ENCODE measurements around the gene SLCO2A1.

SLCO2A1 gene

DNA sequence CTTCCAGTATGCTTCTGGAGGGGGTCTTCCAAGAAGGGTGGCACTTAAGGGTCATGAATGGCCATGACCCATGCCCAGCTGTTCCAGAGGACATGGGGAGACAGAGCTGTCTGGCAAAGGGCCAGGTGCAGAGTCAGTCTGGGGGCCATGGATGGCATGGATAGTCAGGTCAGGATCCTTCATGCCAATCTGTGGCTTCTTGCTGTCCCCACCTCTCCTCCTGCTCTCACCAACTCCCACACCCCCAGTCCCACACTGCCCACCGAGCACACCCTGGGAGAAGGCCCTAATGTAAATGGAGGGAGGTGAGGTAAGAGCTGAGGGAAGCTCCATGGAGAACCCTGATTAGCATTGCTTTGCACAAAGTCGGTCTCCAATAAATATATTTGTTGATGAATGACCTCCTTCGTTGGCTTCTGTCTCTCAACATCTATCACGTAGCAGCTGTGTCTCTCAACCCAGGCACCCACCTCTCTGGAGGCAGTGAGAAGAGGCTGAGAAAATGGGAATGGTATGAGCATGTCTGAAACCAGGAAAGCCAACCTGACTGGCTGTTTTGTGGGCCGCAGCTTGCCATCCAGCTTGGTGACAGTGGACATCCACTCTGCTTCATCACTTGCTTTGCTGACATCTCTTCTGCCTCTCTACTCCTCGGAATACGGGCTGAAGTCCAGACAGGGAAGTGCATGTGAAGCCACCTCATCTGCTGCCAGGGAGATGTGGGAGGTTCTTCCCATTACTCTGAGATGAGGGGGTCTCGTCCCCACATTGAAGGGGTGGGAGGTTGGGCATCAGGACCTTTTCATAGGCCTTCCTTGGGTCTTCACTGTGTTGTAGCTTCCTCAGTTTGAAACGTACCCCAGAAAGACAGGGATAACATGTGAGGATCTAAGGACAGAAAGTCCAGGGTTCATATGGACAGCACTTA is 96.4 kb downstream of the SLCO2A1 start:
- no peak for DNase-seq (ENCODE audit: low spot score)

DNA sequence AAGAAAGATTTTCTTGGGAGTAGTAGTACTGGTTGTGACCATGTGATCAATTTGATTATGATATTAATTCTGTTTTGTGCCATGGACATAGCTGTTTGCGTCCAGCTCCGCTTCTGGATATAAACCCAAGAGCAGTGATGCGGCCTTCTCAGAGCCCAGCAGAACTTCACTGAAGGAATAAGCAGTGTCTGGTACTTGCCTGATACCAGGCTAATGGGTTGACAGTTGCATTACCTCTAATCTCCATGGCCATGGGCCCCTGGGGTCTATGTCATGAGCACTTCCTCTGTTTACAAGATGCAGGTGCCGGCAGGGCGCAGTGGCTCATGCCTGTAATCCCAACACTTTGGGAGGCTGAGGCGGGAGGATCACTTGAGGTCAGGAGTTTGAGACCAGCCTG is 97.7 kb downstream of the SLCO2A1 start:
- DNase-seq (ENCODE audit: low spot score): no peak

DNA sequence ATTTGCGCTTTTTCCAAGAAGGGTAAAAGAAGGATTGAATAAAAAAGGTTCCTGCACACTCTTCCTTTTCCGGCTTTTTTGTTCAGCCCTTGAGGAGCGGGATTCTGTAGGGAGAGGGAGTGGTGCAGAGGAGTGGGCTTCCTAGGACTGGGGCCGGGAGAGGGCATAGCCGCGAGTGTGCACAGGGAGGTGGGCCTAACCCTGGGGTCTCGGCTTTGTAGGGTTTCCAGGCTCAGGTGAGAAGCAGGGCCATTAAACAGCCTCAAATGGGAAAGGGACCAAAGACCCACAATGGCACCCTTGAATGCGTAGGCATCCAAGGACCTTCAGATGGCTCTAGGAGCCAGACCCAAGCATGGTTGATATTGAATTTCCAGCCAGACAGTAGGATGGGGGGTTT is 98.6 kb downstream of the SLCO2A1 start:
- DNase-seq (ENCODE audit: low spot score): no peak

DNA sequence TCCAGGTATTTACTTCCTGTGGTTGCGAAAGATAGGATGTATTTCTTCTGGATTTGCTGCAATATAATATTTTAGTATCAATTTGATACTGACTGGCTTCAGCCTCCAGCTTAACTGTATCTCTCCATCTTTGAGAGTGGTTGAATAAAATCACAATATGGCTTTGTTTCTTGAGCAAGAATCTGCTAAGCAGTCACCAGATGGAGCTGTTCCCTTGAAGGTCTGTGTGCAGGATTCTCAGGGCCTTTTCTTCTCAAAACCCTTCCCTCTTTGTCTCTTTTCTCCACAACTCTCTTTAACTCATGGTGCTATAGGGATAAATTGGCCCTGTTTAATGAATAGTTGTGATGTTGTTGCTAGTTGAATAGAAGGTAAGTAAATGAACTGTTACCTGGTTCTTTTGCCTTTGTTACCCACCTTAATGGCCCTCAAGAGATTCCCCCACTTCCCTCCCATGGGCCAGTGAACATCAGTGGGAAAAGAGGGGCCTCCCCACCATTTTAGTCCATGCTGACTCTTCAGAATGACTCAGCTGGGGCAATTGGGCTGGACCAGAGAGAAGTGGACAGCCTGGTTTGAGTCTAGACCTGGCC is 99.3 kb downstream of the SLCO2A1 start:
- DNase-seq (ENCODE audit: low spot score): no peak

DNA sequence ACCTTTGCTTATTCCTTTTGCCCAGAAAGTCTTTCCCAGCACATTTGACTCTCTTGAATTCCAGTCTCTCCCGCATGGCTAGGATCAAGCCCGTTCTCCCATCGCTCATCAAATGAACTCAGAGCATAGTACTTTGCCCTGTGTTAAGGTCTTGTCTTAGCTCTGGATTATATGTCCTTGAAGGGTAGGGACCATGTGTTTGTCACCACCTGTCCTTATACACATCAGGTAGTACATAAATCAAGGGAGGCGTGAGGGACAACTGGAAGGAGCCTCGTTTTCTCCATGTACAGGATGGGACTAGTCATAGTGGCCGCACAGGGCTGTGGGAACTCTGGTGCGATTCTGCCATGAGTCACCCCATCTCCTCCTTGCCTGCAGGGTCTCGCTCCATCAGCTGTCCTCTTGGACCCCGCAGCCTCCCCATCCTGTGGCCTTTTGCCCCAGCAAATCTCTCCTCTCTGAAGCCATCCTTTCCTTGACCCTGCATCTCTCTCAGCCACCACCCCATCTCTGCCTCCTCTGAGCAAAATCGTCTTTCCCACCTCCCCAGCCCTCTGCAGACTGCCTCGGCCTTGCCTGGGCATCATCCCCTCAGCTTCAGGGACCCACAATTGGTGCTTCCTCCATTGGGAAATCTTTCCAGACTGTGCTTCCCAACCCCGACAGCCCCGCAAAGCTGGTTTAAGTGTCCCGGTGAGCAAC is 100.7 kb downstream of the SLCO2A1 start:
- DNase-seq (ENCODE audit: low spot score): no peak

DNA sequence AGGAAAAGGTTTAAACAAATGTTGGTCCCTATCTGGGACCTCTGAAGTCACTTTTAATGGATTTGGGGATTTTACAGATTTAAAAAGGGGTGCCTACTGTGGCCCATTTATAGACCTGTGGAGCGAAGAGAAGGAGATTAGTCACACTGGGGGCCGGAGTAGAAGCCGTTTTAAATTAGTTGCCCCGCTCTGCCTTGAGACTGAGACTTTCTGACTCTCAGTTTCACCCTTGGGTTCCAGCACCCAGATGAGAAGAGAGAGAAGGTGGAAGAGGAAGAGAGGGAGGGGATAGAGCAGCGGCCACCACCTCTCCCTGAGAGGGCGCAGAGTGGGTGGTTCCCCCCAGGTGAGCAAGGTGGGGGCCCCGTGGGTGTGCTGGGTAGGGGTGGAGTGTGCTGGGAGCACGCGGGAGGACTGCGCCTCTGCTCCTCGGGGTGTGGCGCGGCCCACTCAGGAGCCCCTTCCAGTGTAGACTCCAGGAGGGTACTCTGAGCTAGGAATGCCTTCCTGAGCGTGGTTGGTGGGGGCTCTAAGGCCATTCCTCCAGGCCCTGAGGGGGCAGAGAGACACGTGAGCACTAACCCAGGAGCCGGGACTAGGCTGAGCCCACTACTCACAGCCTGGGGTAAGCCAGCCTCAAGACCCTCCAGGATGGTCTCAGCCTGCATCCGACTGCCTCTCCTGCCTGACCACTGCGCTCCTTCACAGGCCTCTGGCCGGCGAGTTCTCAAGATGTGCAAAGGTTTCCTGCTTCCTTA is 101.4 kb downstream of the SLCO2A1 start:
- DNase-seq (ENCODE audit: low spot score): no peak

DNA sequence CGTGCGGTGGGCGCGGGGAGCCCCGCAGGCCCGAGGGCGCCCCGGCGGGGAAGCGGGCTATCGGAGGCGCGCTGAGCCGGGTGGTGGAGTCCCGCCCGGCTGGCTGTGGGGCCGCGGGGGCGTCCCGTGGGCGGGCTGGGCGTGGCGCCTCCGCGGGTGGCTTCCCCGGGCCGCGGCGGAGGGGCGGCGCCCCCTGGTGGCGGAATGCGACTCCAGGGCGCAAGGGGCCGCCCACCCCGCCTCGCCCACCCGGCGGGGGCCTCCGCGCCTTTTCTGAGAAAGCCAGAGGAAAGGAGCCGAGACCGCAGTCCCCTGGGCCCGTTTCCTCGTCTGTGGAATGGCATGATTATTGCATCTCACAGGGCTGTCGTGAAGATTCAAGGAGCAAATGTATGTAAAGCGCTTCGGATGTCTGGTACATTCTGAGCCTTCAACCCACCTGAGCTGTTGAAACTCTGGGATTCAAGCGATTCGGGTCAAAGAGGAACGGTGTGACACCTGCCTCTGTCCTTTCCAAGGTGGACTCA is 102.1 kb downstream of the SLCO2A1 start:
- DNase-seq (ENCODE audit: low spot score): peak; percentile 83

DNA sequence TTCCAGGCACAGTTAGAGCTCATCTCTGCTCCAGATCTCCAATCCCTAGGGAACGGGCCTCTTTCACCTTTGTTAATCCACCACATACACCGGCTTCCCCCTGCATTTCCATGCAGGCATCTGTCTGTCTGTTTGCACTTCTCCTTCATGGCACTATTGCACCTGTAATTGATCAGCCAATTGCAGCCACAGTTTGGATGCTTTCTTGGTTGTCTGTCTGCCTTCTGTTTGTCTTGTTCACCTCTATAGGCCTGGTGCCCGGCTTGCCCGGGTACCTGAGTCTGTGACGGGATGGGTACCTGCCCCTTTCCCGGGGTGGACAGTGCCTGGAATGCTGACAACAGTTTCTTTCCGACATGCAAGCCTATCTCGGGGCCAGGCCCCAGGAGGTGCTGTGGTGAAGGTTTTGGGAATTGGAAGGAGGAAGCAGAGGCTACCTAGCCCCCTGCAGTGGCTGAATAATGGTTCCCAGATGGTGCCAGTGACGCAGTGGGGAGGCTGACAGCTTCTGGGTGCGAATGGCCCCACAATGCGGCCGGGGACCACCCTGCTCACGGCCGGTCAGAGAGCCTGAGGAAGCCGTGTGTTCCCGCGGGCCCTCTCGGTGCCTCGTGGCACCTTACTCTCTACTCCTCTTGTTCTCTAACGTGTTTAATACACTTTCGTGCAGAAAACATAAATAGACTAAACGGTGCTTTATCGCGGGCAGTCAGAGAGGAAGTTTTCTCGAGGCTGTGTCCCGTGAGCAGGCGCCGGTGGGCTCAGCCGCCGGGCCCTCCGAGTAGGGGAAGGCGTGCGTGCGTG is 102.8 kb downstream of the SLCO2A1 start:
- DNase-seq (ENCODE audit: low spot score): no peak

DNA sequence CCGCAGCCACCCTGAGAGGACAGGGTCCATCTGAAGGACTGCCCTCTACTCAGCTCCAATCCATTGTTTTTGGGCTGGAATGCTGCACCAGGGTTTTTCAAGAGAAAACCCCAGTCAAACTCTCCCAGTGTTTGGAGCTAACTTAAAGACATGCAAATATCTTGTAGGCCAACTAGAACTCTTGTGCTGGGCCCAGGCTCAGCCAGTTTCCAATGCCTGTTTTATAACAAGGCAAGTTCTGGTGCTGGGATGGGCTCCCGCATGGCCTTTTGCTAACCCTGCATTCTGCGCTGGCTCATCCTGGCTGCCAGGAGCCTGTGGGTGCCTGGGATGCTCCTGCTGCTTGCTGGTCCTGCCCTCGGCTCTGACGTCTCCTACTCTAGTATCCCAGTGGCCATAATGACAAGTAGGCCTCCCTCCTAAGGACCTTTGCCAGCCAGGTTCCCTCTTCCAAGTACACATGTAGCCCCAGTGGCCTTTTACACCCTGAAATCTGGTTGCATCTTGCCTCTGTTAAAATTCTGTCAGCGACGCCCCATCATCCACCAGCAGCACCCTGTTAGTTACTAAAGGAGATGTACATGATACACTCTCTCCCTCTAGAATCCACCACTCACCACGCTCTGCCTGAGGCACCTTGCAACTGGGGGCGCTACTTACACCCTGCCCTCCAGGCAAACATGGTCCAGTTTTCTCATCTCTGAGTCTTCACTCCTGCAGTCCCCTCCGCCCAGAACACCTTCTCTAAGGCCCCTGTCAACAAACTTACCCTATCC is 103.6 kb downstream of the SLCO2A1 start:
- no peak for DNase-seq (ENCODE audit: low spot score)

DNA sequence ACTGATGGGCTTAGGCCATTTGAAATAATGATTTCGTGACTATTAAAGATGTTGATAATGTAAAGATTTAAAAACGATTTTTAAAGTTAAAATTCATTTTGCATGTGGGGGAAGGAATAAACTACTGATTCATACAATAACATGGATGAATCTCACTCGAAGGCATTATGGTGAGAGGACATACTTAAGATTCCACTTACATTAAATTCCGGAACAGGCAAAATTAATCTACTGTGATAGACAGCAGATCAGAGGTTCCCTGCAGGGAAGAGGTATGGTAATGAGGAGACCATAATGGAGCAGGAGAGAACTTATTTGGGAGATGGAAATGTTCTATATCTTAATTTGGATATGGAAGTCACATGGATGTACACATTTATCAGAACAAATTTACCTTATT is 105.7 kb downstream of the SLCO2A1 start:
- DNase-seq (ENCODE audit: low spot score): no peak

DNA sequence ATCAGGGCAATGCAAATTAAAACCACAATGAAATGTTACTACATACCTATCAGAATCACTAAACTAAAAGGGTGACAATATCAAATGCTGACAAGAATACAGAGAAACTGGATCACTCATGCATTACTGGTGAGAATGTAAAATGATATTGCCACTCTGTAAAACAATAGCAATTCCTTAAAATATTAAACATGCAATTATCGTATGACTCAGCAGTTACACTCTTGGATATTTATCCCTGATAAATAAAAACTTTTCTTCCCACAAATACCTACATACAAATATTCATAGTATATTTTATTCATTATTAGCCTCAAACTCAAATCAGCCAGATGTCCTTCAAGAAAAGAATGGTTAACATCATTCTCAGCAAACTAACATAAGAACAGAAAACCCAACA is 108.1 kb downstream of the SLCO2A1 start:
- no peak for DNase-seq (ENCODE audit: low spot score)

DNA sequence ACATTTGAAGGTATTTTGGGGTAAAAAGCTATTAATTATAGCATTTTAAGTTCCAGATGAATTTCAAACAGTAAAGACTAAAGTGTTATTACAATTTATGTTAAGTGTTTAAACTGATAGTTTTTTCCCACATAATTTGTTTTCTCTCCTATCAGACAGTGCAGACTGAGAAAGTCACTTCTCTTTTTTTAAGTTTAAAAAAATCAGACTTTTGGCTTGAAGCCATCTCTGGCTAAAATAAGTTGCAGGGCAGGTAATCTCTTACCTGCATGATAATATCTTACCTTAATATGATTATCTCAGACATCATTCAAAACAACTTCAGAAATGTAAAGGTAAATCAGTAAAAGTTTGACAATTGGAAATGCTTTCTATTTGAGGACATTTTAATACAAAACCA is 112.6 kb downstream of the SLCO2A1 start:
- no peak for DNase-seq (ENCODE audit: low spot score)

DNA sequence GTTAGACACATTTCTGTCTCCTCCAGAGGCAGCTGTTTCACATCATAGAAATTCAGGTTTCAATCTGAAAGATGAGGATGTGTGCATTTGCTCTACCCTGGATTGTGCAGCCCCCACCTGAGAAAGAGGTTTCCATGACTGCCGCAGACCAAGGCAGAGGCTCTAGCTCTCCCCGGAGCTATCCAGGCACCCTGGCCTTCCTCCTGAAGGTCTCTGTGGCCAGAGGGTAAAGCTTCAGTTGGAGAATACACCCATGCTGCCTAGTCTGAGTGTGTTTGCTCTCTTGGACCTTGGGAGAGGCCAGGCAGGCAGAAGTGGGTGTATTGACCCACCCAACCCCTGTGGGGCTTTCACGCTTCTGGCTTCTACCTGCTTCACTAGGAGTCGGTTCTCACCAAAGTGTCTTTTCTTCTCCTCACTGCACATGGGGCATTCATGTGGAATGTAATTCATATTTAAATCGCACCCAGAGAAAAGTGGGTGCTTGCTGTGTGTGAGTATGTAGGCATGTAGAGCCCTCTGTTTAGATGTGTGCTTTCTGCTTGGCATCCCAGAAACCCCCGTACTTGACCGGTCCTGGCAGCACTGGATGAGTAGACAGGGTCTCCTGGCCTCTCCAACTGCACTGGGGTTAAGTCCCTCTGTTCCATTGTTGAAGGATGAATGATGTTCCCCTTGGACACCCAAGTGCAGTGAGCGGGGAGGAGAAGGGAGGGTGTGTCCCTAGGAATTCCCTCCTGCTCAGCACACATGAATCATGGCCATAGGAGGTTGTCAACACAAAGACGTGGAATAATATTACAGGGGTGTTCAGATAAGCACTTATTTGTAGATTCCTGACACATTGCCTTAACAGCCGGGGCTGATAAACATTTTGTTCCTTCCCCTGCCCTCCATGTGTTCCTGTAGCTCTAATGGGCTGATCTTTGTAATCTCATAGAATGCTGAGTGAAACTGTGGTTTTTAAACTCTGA is 113.8 kb downstream of the SLCO2A1 start:
- no peak for DNase-seq (ENCODE audit: low spot score)

DNA sequence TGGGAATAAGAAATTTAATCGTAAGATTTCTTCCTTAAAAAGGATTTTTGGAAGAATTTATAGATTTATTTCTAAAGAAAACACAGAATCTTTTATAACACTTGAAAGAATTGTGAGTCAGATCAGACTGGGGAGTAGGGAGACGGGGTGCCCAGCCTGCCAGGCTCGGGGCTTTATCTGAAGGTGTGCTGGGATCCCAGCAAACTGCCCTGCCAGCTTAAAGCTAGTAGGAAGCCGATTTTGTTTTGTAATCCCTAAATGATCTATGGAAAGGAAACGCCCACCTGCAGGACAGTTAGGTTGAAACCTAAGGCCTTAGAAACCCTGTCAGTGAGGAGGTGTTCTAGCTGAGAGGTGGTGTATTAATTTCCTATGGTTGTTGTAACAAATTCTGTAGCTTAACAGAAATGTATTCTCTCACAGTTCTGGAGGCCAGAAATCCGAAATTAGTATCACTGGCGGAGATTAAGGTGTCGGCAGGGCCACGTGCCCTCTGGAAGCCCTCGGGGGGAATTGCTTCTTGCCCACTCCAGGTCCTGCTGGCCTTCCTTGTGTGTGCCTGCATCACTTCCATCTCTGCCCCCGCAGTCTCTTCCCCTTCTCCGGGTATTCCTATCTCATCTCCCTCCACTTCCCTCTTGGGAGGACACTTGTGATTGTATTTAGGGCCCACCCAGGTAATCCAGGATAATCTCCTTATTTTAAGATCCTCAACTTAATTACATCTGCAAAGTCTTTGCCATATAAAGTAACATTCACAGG is 114.7 kb downstream of the SLCO2A1 start:
- DNase-seq (ENCODE audit: low spot score): no peak

DNA sequence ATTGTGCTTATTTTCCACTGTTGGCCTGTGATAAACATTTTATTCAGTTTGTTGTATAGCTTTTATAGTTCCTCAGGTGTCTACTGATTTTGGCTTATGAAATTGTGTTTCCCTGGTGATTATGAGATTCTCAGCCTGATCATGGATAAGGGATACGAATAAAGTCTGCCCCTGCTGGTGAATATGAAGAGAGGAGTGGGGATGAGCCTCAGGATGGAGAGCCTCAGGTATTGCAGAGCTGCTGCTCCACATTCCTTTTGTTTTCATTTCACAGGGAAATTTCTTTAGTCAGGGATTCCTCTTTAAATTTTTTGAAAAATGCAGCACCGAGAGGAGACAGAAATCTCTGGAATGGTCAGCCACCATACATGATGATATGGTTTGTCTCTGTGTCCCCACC is 119.3 kb downstream of the SLCO2A1 start:
- DNase-seq (ENCODE audit: low spot score): no peak

DNA sequence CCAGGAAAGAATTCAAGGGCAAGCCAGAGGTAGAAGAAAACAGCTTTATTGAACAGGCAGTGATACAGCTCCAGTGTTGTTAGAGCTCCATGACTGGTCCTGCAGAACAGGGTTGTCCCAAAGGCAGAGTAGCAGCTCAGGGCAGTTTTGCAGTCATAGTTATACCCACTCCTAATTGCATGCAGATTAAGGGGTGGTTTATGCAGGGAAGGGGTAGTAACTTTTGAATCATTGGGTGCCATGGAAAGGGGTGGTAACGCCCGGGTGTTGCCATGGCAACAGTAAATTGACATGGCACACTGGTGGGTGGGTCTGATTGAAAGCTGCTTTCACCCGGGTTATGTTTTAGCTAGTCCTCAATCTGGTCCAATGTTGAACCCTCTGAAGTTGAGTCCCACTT is 124.3 kb downstream of the SLCO2A1 start:
- DNase-seq (ENCODE audit: low spot score): no peak

DNA sequence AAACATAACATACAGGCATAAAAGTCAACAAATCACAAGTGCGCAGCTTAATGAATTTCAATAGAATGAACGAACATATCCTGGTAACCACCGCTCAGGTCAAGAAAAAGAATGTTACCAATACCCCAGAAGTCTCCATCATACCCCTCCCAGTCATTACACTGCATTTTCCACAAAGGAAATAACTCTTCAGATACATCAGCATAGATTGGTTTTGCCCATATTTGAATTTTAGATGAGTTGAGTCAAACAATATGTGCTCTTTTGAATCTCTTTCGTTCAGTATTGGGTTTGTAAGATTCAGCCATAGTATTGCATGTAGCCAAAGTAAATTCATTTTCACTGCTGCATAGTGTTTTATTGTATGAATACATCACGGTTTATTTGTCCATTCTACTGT is 127.9 kb downstream of the SLCO2A1 start:
- no peak for DNase-seq (ENCODE audit: low spot score)

DNA sequence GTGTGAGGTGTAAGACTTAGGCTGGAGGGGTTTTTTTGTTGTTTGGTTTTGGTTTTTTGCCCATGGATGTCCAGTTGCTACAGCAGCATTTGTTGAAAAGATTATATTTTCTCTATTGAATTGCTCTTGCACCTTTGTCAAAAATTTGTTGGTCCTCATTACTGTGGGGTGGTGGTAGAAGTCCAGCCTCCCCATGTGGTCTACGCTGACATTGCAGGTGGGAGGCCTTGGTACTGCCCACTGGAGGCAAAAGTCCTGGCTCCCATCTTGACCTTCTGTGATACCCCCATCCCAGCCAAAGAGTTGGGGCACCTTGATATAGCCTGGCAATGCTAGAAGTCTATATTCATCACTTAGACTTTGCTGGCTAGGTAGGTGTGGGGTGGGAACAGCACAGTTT is 128.6 kb downstream of the SLCO2A1 start:
- DNase-seq (ENCODE audit: low spot score): peak; percentile 49
